ENCODE measurements around the gene NEK6. TPM values are rescaled to one million over a fixed set of nuclear protein-coding genes. Genes with fewer than 3 reads are reported as not detected.

The NEK6 gene
- total RNA-seq, result 10 to 100 TPM in 2 of 4 donors, 1 to 10 TPM in 2; 2.0 to 15.3 (median 7.3) TPM

DNA sequence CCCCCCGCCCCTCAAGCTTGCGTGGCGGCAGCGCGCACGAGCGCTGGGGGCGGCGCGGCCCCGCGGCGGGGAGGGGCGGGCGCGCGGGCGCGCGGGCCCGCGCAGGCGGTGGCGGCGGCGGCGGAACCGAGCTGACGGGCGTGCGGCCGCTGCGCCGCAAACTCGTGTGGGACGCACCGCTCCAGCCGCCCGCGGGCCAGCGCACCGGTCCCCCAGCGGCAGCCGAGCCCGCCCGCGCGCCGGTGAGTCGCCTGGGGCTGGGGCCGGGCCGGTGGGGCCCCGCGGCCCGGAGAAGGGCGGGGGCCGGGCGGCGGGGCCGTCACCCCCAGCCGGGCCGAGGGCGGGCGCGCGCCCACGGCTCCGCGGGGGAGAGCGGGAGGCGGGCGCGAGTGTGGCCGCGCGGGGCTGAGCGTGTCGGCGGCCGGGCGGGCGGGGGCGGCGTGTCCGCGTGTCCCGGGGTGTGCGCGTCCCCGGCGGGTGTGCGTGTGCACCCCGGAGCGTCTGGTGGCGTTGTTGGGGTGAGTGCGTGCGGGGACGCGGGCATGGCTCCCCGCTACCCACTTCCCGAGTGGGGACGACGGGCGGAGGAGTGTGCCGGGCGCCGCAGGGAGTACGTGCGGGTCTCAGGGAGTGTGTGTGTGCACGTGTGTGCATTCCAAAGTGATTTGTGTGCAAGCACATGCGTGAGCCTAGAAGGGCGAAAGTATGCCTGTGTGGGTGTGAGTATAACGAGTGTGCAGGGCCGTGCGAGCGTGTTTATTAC, at the start of gene NEK6:
Gene NEK6 (plus strand): TSS at position 106 of the 763 bp plus-strand sequence. CDS start 44,016 bp downstream, outside the sequence.
- no peak for DNase-seq
- 1% methylated on average over 23 of the region's 116 CpGs; no CpG with 5 or more reads in 1 of the 2 donors for WGBS, 2 donors

GRCh38 chr9:124208571-124208970, 49.2 kb upstream of the NEK6 start:
- DNase-seq, result no peak
- Histone ChIP-seq H3K27ac (no peak overlapping the region), H3K4me1 (peaks cover 0 to 2% (median 0%) of the 10 kb centered on the region in 3 donors), H3K4me3 (no peak overlapping the region), H3K27me3 (no peaks in the 10 kb centered on the region), H3K9me3 (no peaks in the 10 kb centered on the region), H3K36me3 (no peaks in the 10 kb centered on the region)
- no peak for TF ChIP-seq CTCF (IDR thresholded peaks at IDR 0.05)
- no peak for TF ChIP-seq POLR2A (IDR thresholded peaks at IDR 0.05)
- WGBS, 2 donors, result 67 to 83% methylated on average over 3 of the region's 3 CpGs
- intact Hi-C loops (cut with DNase I), result no loop called here

More for the DNA sequence above, at the start of gene NEK6:
- Histone ChIP-seq H3K36me3 (peaks cover 0 to 2% (median 0%) of the 10 kb centered on the region in 3 donors), H3K9me3 (no peaks in the 10 kb centered on the region), H3K27me3 (no peaks in the 10 kb centered on the region), H3K4me1 (peaks cover 36 to 63% (median 49%) of the 10 kb centered on the region in 3 donors), H3K27ac (peak within 1 kb of the TSS; percentile 79 to 94 (median 80)), H3K4me3 (peak within 1 kb of the TSS; percentile 47 to 92 (median 67))
- intact Hi-C loops (cut with DNase I), result no loop called here
- no peak for TF ChIP-seq POLR2A (IDR thresholded peaks at IDR 0.05)
- no peak for TF ChIP-seq CTCF (IDR thresholded peaks at IDR 0.05)

DNA sequence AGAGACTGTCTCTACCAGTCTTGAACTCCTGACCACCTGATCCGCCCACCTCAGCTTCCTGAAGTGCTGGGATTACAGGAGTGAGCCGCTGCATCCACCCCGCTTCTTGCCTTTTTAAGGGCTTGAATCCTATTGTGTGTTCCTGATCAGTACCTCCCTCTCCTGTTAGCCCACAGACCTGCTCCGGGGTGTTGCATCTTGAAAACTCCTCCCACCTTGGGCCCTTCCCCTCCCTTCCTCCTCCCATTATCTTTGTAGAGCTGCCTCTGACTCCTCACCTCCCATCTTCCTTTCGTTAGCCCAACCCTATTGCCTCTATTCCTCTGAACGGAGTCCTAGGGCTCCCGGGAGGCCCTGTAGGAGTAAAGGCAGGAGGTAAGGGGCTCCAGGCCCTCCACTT, 48.5 kb upstream of the NEK6 start:
- no peak for DNase-seq
- TF ChIP-seq CTCF (IDR thresholded peaks at IDR 0.05) (no peak), POLR2A (IDR thresholded peaks at IDR 0.05) (no peak)
- 76 to 78% methylated on average over 7 of the region's 7 CpGs for WGBS, 2 donors
- Histone ChIP-seq H3K27me3 (no peaks in the 10 kb centered on the region), H3K4me1 (peaks cover 0 to 9% (median 6%) of the 10 kb centered on the region in 3 donors), H3K36me3 (no peaks in the 10 kb centered on the region), H3K27ac (no peak overlapping the region), H3K4me3 (no peak overlapping the region), H3K9me3 (no peaks in the 10 kb centered on the region)
- intact Hi-C loops (cut with DNase I), result no loop called here

- 84 to 93% methylated on average over 2 of the region's 2 CpGs for WGBS, 2 donors
- Histone ChIP-seq H3K9me3 (no peaks in the 10 kb centered on the region), H3K4me1 (peaks cover 0 to 14% (median 6%) of the 10 kb centered on the region in 3 donors), H3K4me3 (no peak overlapping the region), H3K27ac (no peak overlapping the region), H3K27me3 (no peaks in the 10 kb centered on the region), H3K36me3 (no peaks in the 10 kb centered on the region)
- intact Hi-C loops (cut with DNase I), result no loop called here
- TF ChIP-seq CTCF (IDR thresholded peaks at IDR 0.05), result no peak
- no peak for DNase-seq
Measured at GRCh38 chr9:124209774-124210173, 48.0 kb upstream of the NEK6 start.

DNA sequence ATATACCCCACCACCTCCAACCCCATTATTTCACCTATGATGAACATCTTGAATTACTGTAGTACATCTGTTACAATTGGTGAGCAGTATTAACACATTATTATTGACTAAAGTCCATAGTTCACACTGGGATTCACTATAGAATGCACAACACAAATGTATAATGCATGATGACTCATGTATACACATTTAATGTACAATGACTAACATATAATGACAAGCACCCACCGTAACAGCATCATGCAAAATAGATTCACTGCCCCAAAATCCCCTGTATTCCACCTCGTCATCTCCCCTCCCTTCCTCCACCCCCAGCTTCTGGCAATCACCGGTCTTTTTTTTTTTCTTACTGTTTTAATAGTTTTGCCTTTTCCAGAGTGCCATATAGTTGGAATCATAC, 47.1 kb upstream of the NEK6 start:
- no peaks in the 10 kb centered on the region for H3K9me3 ChIP-seq
- H3K4me3 ChIP-seq, result no peak overlapping the region
- TF ChIP-seq POLR2A (IDR thresholded peaks at IDR 0.05), result no peak
- no peak for TF ChIP-seq CTCF (IDR thresholded peaks at IDR 0.05)
- intact Hi-C loops (cut with DNase I), result no loop called here
- H3K36me3 ChIP-seq, result no peaks in the 10 kb centered on the region
- no peaks in the 10 kb centered on the region for H3K27me3 ChIP-seq
- H3K27ac ChIP-seq, result no peak overlapping the region
- no peak for DNase-seq
- WGBS, 2 donors, result 34 to 41% methylated on average over 3 of the region's 3 CpGs
- peaks cover 0 to 15% (median 6%) of the 10 kb centered on the region in 3 donors for H3K4me1 ChIP-seq

All from esophagus squamous epithelium (tissue), 5 donors.